ENCODE measurements around the gene CNN2.
"Not testable (repeated sequence)": the region's sequence is repeated elsewhere in the genome, so short reads cannot be mapped to it uniquely, and the experiment has no call there.

Gene CNN2

DNA sequence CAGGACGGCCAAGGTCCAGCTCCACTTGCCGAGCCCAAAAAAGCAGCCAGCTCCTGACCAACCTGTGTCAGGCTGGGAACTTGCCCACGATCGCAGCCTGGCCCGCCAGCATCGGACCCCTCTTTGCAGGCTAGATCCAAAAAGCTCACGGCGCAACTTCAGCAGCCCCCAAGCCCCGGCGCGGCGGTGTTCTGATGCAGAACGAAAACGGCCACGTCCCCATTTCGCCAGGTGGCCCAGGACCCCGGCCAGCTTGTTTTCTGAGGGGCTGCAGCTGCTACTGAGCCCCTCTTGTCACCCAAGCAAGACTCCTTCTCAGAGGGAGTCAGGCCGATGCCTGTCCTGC is 6.8 kb upstream of the CNN2 start:
- no peak for DNase-seq (ENCODE audit: extremely low spot score)
- TF ChIP-seq ARNT (IDR thresholded peaks at IDR 0.05), result no peak
- TF ChIP-seq FOXA1 (IDR thresholded peaks at IDR 0.05), result no peak
- TF ChIP-seq ZNF384 (IDR thresholded peaks at IDR 0.05), result no peak
- TF ChIP-seq BHLHE40 (IDR thresholded peaks at IDR 0.05; ENCODE audit: borderline replicate concordance), result no peak
- no peak for TF ChIP-seq FOXK2 (IDR thresholded peaks at IDR 0.05)
- TF ChIP-seq LEF1 (IDR thresholded peaks at IDR 0.05; ENCODE audit: borderline replicate concordance), result no peak
- no peak for TF ChIP-seq TARDBP (IDR thresholded peaks at IDR 0.05)
- no peak for TF ChIP-seq SP1 (IDR thresholded peaks at IDR 0.05)
- TF ChIP-seq FOXM1 (IDR thresholded peaks at IDR 0.05; ENCODE audit: borderline replicate concordance), result no peak
- TF ChIP-seq CTBP1 (IDR thresholded peaks at IDR 0.05; ENCODE audit: borderline replicate concordance), result no peak
- TF ChIP-seq NFRKB (IDR thresholded peaks at IDR 0.05), result no peak
- no peak for TF ChIP-seq ELF4 (IDR thresholded peaks at IDR 0.05)
- no peak for TF ChIP-seq SUZ12 (IDR thresholded peaks at IDR 0.05)
- no peak for TF ChIP-seq HDGF (IDR thresholded peaks at IDR 0.05; ENCODE audit: borderline replicate concordance)
- TF ChIP-seq, protein P1, sequence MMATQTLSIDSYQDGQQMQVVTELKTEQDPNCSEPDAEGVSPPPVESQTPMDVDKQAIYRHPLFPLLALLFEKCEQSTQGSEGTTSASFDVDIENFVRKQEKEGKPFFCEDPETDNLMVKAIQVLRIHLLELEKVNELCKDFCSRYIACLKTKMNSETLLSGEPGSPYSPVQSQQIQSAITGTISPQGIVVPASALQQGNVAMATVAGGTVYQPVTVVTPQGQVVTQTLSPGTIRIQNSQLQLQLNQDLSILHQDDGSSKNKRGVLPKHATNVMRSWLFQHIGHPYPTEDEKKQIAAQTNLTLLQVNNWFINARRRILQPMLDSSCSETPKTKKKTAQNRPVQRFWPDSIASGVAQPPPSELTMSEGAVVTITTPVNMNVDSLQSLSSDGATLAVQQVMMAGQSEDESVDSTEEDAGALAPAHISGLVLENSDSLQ (IDR thresholded peaks at IDR 0.05), result no peak
- no peak for TF ChIP-seq L3MBTL2 (conservative IDR thresholded peaks at IDR 0.05)
- POLR2A ChIA-PET, result interaction anchor here (1.2 to 4.3 kb wide), 2 partner anchors 12 to 250 kb away, joined by 3 to 16 read pairs; partner anchors contain the start of gene CIRBP
- CTCF ChIA-PET, result no interaction called here

DNA sequence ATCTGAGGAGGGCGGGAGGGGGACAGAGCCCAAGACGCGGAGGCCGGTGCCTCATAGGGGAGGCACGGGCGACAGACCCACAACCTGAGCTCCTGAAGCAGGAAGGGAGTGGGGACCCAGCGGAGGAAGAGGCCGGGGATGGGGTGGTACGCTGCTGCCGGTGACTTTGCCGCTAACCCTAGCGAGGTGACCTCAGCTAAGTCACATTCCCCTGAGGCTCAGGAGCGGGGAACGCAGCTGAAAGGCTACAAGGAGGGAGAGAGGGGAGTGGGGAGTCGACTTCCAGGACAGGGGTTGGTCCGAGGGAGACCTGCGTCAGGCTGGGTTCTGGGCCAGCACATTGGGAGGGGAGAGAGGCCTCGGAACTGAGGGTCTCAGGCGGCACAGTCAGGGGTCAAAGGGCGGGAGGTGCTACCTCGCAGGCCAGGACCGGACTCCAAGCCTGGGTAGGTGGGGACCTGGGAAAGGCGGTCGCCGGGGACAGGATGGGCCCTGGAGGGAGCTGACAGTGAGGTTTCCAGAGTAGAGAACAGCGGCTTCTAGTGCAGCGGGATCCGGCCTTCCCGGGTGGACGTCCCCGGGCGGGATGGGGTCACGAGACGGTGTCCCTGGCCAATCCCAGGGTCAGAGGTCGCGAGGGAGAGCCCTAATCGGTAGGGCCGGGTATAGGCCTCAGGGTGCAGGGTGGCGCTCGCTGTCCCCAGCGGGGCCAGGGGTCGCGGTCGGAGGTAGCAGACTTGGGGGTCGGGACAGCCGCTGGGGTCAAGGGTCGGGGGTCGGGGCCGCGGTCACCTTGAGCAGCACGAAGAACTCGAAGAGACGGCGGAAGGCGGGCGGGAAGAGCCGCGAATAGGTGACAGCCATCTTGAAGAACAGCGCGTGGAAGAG is 6.2 kb upstream of the CNN2 start:
- ChIA-PET POLR2A (interaction anchor here (1.2 to 4.3 kb wide), 2 partner anchors 13 to 249 kb away, joined by 3 to 16 read pairs; partner anchors contain the start of gene CIRBP), CTCF (no interaction called here)
- DNase-seq (ENCODE audit: extremely low spot score), result no peak
- TF ChIP-seq ELF4 (IDR thresholded peaks at IDR 0.05) (no peak), TARDBP (IDR thresholded peaks at IDR 0.05) (no peak), L3MBTL2 (conservative IDR thresholded peaks at IDR 0.05) (no peak), LEF1 (IDR thresholded peaks at IDR 0.05; ENCODE audit: borderline replicate concordance) (no peak), SUZ12 (IDR thresholded peaks at IDR 0.05) (no peak), FOXA1 (IDR thresholded peaks at IDR 0.05) (no peak), HDGF (IDR thresholded peaks at IDR 0.05; ENCODE audit: borderline replicate concordance) (no peak)

DNA sequence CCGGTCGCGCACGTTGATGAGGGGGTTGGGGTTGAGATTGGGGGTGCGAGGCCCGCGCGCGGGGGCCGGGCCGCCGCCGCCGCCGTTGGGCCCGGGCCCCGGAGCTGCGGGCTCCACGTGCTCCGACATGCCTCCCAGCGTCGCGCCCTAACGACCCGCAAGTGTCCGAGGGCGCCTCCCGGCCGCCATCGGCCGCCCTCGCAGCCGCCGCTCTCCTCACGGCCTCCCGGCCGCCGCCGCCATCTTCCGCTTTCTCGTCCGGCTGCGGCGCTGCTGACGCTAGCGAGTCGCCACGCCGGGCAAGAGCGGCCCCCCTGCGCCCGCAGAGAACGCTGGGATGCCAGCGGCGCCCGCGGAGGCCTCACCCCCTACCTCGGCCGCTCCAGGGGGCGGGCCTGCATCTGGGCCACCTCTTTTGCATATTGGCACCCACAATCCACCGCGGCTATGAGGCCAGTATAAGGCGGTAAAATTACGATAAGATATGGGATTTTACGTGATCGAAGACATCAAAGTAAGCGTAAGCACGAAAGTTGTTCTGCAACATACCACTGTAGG is 5.5 kb upstream of the CNN2 start, which contains the start of gene TMEM259:
Gene TMEM259 (minus strand): TSS at position 256 of the 558 bp plus-strand sequence. CDS start 127 bp downstream, at position 129.
- ChIA-PET CTCF (interaction anchor here (0.6 kb wide), 1 partner anchor 434 kb away, joined by 4 read pairs; no protein-coding TSS in a partner anchor), POLR2A (interaction anchor here (0.6 to 4.3 kb wide), 8 partner anchors 11 to 248 kb away, joined by 3 to 16 read pairs (median 4); partner anchors contain the start of gene CIRBP)
- DNase-seq (ENCODE audit: extremely low spot score), result peak; percentile 96
- TF ChIP-seq FOXK2 (IDR thresholded peaks at IDR 0.05) (no peak), ZNF384 (IDR thresholded peaks at IDR 0.05) (no peak), HDGF (IDR thresholded peaks at IDR 0.05; ENCODE audit: borderline replicate concordance) (no peak), ARNT (IDR thresholded peaks at IDR 0.05) (no peak), NFRKB (IDR thresholded peaks at IDR 0.05) (no peak), FOXM1 (IDR thresholded peaks at IDR 0.05; ENCODE audit: borderline replicate concordance) (0 out of 2 replicates have a peak, but pooled peaks have one; percentile 9), LEF1 (IDR thresholded peaks at IDR 0.05; ENCODE audit: borderline replicate concordance) (peak; percentile 70), CTBP1 (IDR thresholded peaks at IDR 0.05; ENCODE audit: borderline replicate concordance) (no peak), FOXA1 (IDR thresholded peaks at IDR 0.05) (no peak), SP1 (IDR thresholded peaks at IDR 0.05) (no peak)

DNA sequence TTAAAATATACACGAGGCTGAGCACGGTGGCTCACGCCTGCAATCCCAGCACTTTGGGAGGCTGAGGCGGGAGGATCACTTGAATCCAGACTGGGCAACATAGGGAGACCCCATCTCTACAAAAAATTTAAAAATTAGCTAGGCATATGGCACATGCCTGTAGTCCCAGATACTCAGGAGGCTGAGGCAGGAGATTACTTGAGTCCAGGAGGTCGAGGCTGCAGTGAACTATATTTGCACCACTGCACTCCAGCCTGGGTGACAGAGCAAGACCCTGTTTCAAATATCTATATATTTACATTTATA is 2.6 kb upstream of the CNN2 start:
- DNase-seq (ENCODE audit: extremely low spot score); POLR2A ChIA-PET: not testable (repeated sequence)
- CTCF ChIA-PET, result interaction anchor here (0.9 kb wide), 1 partner anchor 43 kb away, joined by 3 read pairs; the partner anchor contains the start of gene ARHGAP45

DNA sequence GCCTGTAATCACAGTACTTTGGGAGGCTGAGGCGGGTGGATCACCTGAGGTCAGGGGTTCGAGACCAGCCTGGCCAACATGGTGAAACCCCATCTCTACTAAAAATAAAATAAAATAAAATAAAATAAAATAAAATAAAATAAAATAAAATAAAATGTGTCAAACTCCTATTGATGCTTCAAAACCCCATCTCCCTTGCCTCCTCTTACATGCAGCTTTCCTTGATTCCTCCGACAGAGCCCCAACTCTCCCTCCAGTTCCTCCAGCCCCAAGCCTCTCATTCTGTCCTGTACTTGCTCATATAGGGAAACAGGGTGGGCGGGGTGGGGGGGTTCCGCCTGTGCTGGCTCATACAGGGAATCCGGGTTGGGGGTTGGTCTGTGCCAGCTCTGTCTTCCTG is 1.3 kb upstream of the CNN2 start:
- CTCF ChIA-PET; POLR2A ChIA-PET; DNase-seq (ENCODE audit: extremely low spot score): not testable (repeated sequence)

DNA sequence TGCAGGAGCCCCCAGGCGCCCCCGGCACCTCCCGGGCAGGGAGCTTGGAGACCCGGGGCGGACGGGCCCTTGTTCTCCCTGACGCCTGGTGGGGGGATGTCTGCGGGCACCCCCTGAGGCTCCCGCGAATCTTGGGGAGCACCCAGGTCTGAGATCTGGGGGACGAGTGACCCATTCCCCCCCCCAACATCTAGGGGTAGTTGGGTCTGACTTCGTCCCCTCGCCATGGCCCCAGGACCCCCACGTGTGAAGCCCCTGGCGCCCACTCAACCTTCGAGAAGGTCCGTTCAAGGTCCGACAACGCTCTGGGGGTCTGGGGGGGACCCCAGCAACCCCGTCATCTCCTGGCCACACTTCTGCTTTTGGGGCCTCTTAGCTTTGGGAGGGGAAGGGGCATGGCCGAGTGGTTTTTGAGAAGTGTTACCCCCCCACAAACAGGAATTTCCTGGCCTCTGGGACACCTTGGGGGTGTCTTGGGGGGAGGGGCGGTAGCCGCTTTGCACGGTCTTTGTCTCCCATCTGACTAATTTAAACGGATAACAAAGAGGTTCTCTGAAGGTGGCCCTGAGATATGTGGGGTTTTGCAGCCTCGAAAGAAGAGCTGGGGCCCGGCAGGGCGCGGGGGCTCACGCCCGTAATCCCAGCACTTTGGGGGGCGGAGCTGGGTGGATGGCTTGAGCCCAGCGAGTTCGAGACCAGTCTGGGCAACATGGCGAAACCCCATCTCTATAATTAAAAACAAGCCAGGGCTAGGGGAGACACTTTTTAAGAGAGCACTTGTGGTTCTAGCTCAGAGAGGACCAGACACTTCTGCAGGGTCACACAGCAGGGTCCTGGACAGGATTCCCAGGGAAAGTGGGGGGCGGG is 608 bp downstream of the CNN2 start:
- CTCF ChIA-PET, result no interaction called here
- TF ChIP-seq BHLHE40 (IDR thresholded peaks at IDR 0.05; ENCODE audit: borderline replicate concordance), result no peak
- TF ChIP-seq HDGF (IDR thresholded peaks at IDR 0.05; ENCODE audit: borderline replicate concordance), result no peak
- no peak for TF ChIP-seq ARNT (IDR thresholded peaks at IDR 0.05)
- TF ChIP-seq LEF1 (IDR thresholded peaks at IDR 0.05; ENCODE audit: borderline replicate concordance), result no peak
- no peak for TF ChIP-seq FOXK2 (IDR thresholded peaks at IDR 0.05)
- no peak for TF ChIP-seq SP1 (IDR thresholded peaks at IDR 0.05)
- no peak for TF ChIP-seq CTBP1 (IDR thresholded peaks at IDR 0.05; ENCODE audit: borderline replicate concordance)
- no peak for TF ChIP-seq SUZ12 (IDR thresholded peaks at IDR 0.05)
- no peak for TF ChIP-seq FOXM1 (IDR thresholded peaks at IDR 0.05; ENCODE audit: borderline replicate concordance)
- no peak for TF ChIP-seq L3MBTL2 (conservative IDR thresholded peaks at IDR 0.05)
- no peak for TF ChIP-seq NFRKB (IDR thresholded peaks at IDR 0.05)
- TF ChIP-seq, protein P1 (IDR thresholded peaks at IDR 0.05), result no peak
- TF ChIP-seq ELF4 (IDR thresholded peaks at IDR 0.05), result no peak
- no peak for TF ChIP-seq TARDBP (IDR thresholded peaks at IDR 0.05)
- no peak for TF ChIP-seq FOXA1 (IDR thresholded peaks at IDR 0.05)
- no peak for DNase-seq (ENCODE audit: extremely low spot score)
- POLR2A ChIA-PET, result interaction anchor here (0.7 to 3.7 kb wide), 7 partner anchors 11 to 242 kb away, joined by 3 to 29 read pairs (median 3); partner anchors contain the start of genes ABCA7, CIRBP and WDR18
